ENCODE results near the gene HS3ST5.

Gene HS3ST5, protein sequence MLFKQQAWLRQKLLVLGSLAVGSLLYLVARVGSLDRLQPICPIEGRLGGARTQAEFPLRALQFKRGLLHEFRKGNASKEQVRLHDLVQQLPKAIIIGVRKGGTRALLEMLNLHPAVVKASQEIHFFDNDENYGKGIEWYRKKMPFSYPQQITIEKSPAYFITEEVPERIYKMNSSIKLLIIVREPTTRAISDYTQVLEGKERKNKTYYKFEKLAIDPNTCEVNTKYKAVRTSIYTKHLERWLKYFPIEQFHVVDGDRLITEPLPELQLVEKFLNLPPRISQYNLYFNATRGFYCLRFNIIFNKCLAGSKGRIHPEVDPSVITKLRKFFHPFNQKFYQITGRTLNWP

DNA sequence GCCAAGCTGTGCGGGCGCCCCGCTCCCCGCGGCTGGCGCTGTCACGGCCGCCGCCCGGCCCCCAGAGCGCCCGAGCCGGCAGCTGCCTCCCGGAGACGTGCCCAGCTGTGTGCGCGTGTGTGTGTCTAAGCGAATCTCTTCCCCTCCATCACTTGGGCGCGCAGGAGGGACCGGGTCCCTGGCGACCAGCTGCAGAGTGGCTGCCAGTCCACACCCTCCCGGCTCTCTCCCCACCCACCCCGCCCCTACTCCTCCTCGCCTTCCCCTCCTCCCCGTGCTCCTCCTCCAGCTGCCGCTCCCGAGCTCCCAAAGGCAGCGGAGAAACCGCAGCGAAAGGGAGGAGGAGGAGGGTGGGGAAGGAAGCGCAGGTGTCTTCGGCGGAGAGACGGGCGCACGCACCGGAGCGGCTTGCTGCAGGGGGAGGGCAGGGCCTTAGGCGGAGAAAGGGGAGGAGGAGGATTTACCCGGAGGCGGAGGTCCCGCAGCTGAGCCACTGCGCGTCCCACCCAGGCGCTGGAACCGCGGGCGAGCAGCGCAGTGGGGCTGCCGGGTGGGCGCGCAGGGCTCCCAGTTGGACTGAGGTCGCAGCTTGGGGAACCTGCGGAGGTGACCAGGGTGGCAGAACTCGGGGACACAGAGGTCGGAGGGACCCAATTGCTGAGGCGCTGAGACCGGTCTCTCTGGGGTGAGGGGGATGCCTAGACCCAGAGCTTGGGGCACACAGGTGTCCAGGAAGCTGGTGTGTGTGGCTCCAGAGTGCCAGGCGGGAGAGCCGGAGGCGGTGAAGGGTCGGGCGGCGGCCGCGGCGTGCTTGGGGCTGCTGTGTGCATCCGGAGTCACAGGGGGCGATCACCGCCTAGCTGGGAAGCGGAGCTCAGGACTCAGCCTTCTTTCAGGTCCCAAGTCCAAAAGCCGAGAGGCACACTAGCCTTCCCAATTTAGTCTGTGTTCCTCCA, at the start of gene HS3ST5:
TSS of gene HS3ST5 (minus strand) at position 198 of the 956 bp plus-strand sequence. CDS start 280,178 bp downstream, outside the sequence.
- TF ChIP-seq, protein P1, sequence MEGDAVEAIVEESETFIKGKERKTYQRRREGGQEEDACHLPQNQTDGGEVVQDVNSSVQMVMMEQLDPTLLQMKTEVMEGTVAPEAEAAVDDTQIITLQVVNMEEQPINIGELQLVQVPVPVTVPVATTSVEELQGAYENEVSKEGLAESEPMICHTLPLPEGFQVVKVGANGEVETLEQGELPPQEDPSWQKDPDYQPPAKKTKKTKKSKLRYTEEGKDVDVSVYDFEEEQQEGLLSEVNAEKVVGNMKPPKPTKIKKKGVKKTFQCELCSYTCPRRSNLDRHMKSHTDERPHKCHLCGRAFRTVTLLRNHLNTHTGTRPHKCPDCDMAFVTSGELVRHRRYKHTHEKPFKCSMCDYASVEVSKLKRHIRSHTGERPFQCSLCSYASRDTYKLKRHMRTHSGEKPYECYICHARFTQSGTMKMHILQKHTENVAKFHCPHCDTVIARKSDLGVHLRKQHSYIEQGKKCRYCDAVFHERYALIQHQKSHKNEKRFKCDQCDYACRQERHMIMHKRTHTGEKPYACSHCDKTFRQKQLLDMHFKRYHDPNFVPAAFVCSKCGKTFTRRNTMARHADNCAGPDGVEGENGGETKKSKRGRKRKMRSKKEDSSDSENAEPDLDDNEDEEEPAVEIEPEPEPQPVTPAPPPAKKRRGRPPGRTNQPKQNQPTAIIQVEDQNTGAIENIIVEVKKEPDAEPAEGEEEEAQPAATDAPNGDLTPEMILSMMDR (conservative IDR thresholded peaks at IDR 0.05; ENCODE audit: low read length) = peak; percentile 10; the same call in 1 of the 2 replicates
- no peak for DNase-seq (ENCODE audit: low read depth)
- peak within 1 kb of the TSS; percentile 43 for H3K4me3 ChIP-seq (ENCODE audit: low read length)

DNA sequence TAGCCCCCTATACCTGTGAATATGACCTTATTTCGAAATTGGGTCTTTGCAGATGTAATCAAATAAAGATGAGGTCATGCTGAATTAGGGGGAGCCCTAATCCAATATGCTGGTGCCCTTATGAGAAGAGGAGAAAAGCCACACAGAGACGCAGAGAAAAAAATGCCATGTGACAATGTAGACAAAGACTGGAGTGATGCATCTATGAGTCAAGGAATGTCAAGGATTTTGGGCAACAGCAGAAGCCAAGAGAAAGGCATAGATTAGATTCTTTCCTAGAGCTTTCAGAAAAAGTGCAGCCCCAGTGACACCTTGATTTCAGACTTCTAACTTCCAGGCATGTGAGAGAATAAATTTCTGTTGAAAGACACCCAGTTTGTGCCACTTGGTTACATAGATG, 47.4 kb upstream of the HS3ST5 start:
- no peak for DNase-seq (ENCODE audit: low read depth)
- TF ChIP-seq, protein P1 (conservative IDR thresholded peaks at IDR 0.05; ENCODE audit: low read length) = no peak
- H3K4me3 ChIP-seq (ENCODE audit: low read length) = no peak overlapping the region

DNA sequence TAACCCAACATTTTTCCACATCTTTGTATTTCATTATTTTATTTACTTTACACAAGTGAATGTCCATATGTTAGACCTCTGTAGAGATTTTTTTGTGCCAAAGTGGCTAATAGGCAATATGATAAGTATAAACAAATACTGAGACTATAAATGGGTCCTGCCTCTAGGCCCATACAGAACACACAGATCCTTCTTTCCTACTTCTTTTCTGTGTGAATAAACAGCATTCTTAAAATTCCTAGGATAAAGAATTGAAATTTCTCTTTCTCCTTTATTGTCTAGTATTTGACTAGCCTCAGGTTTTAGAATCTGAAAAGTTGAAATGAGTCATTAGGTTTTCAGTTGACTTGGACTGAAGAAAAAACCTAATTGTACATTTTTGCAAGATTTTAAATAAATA, 46.3 kb upstream of the HS3ST5 start:
- no peak overlapping the region for H3K4me3 ChIP-seq (ENCODE audit: low read length)
- TF ChIP-seq, protein P1 (conservative IDR thresholded peaks at IDR 0.05; ENCODE audit: low read length) = no peak

DNA sequence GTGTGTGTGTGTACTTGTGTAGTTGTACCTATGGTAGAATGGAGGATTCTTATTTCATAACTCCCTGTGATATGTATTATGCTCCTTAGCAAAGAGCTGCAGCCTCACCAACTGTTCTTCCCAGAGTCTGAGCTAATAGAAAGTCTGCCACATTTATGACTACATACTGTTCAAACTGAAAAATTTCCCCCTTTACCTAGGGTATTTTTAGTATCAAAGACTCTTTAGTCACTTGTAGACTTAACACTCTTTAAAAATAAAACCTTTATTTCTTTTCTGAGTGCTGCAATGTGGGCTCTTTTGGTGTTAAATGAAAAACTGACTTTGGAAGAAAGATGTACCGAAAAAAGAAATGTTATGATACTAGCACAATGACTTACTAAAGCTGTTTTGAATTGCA, 39.6 kb upstream of the HS3ST5 start:
- DNase-seq (ENCODE audit: low read depth) = no peak
- TF ChIP-seq, protein P1 (conservative IDR thresholded peaks at IDR 0.05; ENCODE audit: low read length) = no peak
- no peak overlapping the region for H3K4me3 ChIP-seq (ENCODE audit: low read length)

More for the DNA sequence above, 46.3 kb upstream of the HS3ST5 start:
- DNase-seq (ENCODE audit: low read depth) = no peak

DNA sequence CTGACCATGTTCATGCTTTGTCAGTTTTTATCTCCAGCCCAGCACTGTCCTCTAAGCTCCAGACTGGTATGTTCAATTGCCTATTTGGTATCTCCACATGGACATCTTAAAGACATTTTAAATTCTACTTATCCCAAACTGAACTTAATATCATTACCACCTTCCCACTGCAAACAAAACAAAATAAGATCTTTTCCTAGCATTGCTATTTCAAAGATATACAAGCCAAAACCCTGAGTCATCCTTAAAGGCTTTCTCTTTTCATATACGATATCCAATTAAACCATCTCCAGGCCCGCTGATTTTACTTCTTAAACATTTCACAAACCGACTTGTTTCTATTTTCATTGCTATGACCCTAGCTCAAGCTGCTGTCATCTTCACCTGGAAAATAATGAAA, 35.1 kb upstream of the HS3ST5 start:
- TF ChIP-seq, protein P1 (conservative IDR thresholded peaks at IDR 0.05; ENCODE audit: low read length) = no peak
- DNase-seq (ENCODE audit: low read depth) = no peak
- H3K4me3 ChIP-seq (ENCODE audit: low read length) = no peak overlapping the region

DNA sequence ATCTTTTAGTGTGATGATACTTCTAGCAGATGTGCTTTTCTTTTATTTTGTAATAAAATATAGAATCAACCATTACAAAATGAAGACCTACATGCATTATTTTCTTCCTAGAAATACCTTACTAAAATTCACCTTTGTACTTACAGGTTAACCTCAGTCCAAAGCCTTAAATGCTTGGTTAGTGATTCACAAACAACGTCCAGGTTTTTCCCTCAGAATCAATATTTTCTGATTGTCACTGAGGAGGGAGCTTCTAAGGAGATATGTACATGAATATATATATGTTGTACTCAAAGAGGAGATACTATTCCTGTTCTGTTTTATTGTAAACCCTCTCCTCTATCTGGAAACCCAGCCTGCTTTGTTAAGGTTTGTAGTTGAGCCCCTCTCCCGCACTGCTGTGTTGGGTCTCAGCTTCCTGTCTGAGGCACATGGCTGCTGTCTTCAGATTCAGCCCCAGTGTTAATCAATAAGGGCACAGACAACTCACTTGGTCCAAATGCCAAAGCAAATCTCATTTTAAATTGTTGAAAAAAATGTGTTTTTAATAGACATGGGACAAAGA, 33.9 kb upstream of the HS3ST5 start:
- DNase-seq (ENCODE audit: low read depth) = no peak
- TF ChIP-seq, protein P1 (conservative IDR thresholded peaks at IDR 0.05; ENCODE audit: low read length) = no peak
- no peak overlapping the region for H3K4me3 ChIP-seq (ENCODE audit: low read length)
